HUES48 (cell line): ENCODE data around the gene CHCHD3.
"Not testable (repeated sequence)": the region's sequence is repeated elsewhere in the genome, so short reads cannot be mapped to it uniquely, and the experiment has no call there.

Experiments used
- H3K27ac ChIP-seq: one replicate; pipeline ENCODE4 v1.7.0; 2013; ENCODE audit warnings: low read depth, low read length, inconsistent platforms
- H3K27me3 ChIP-seq: 2 replicates; pipeline ENCODE4 v1.6.1; 2013; ENCODE audit warnings: mild to moderate bottlenecking, low read length; ENCODE audit not compliant: control insufficient read depth, insufficient read depth
- H3K36me3 ChIP-seq: 2 replicates; pipeline ENCODE4 v1.6.1; 2013; ENCODE audit warnings: low read length; ENCODE audit not compliant: control insufficient read depth, insufficient read depth
- H3K4me1 ChIP-seq: 2 replicates; pipeline ENCODE4 v1.6.1; 2013; ENCODE audit warnings: mild to moderate bottlenecking, low read length; ENCODE audit not compliant: control insufficient read depth, insufficient read depth
- H3K4me3 ChIP-seq: 2 replicates; pipeline ENCODE4 v1.5.1; 2013; ENCODE audit warnings: mild to moderate bottlenecking, low read depth, low read length
- H3K9ac ChIP-seq: 2 replicates; pipeline ENCODE4 v1.6.1; 2013; ENCODE audit warnings: mild to moderate bottlenecking, low read depth, low read length, moderate library complexity
- H3K9me3 ChIP-seq: 2 replicates; pipeline ENCODE4 v1.6.1; 2013; ENCODE audit warnings: low read length; ENCODE audit not compliant: control insufficient read depth, insufficient read depth

Gene CHCHD3

GRCh38 chr7:132934017-132934416 lies 147.9 kb downstream of the CHCHD3 start:
- H3K36me3 ChIP-seq = no peaks in the 10 kb centered on the region

DNA sequence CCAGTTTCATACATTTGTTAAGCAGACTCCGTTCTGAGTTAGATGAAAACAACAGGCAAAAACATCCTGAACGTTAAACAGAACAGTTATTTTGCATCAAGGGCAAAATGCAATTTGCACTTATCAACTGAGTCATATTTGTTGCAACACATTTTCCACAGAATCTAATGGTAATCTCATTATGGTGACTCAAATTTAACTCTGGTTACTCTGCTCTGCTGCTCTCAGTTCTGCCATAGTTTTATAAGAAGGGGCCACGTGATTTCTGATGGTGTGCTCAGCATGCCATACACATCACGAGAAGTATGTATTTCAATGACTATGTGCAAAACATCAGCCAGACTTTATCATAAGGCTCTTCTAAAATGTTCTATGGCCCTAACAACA lies 148.8 kb downstream of the CHCHD3 start:
- H3K9me3 ChIP-seq = no peaks in the 10 kb centered on the region
- no peak overlapping the region for H3K4me3 ChIP-seq
- H3K4me1 ChIP-seq = peaks cover 18% of the 10 kb centered on the region
- H3K9ac ChIP-seq = no peak overlapping the region
- no peak overlapping the region for H3K27ac ChIP-seq
- no peaks in the 10 kb centered on the region for H3K36me3 ChIP-seq
- H3K27me3 ChIP-seq = no peaks in the 10 kb centered on the region

More at GRCh38 chr7:132934017-132934416, 147.9 kb downstream of the CHCHD3 start:
- Histone ChIP-seq H3K4me1 (peaks cover 18% of the 10 kb centered on the region), H3K9me3 (no peaks in the 10 kb centered on the region), H3K9ac (no peak overlapping the region), H3K4me3 (no peak overlapping the region), H3K27me3 (no peaks in the 10 kb centered on the region), H3K27ac (no peak overlapping the region)

GRCh38 chr7:132932296-132933071 lies 149.4 kb downstream of the CHCHD3 start:
- H3K36me3 ChIP-seq = no peaks in the 10 kb centered on the region
- no peak overlapping the region for H3K4me3 ChIP-seq
- peak overlapping the region; percentile 63 for H3K27ac ChIP-seq
- no peak overlapping the region for H3K9ac ChIP-seq
- peaks cover 18% of the 10 kb centered on the region for H3K4me1 ChIP-seq
- H3K27me3 ChIP-seq = no peaks in the 10 kb centered on the region
- H3K9me3 ChIP-seq = no peaks in the 10 kb centered on the region

GRCh38 chr7:132930881-132931280 lies 151.0 kb downstream of the CHCHD3 start:
- no peaks in the 10 kb centered on the region for H3K36me3 ChIP-seq
- H3K4me3 ChIP-seq = no peak overlapping the region
- H3K27ac ChIP-seq = no peak overlapping the region
- peaks cover 18% of the 10 kb centered on the region for H3K4me1 ChIP-seq
- no peaks in the 10 kb centered on the region for H3K27me3 ChIP-seq
- no peaks in the 10 kb centered on the region for H3K9me3 ChIP-seq
- H3K9ac ChIP-seq = no peak overlapping the region

GRCh38 chr7:132929944-132930343 lies 151.9 kb downstream of the CHCHD3 start:
- H3K9me3 ChIP-seq, H3K9ac ChIP-seq, H3K27ac ChIP-seq, H3K27me3 ChIP-seq, H3K4me3 ChIP-seq, H3K36me3 ChIP-seq: not testable (repeated sequence)
- peaks cover 18% of the 10 kb centered on the region for H3K4me1 ChIP-seq

DNA sequence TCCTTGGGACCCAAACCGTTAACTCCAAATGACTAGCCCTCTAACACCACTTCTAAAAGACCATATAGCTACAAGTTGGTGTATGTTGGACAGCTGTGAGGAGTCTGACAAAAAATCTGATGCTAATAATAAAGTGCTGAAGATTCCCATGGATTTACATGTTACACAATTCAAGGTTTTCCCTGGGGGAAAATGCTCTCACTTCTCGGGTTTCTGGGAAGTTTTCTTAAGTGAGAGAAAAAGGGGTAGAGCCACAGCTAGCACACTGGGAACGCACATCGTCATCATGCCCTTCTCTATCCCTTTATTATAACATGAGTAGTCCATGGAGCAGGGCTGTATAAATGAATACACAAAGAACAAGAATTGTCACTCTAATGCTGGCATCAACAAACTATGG lies 162.1 kb downstream of the CHCHD3 start:
- no peaks in the 10 kb centered on the region for H3K36me3 ChIP-seq
- no peaks in the 10 kb centered on the region for H3K4me1 ChIP-seq
- no peaks in the 10 kb centered on the region for H3K9me3 ChIP-seq

GRCh38 chr7:132915647-132916046 lies 166.2 kb downstream of the CHCHD3 start:
- Histone ChIP-seq H3K4me1 (no peaks in the 10 kb centered on the region), H3K27ac (no peak overlapping the region), H3K36me3 (no peaks in the 10 kb centered on the region), H3K27me3 (no peaks in the 10 kb centered on the region), H3K9ac (no peak overlapping the region), H3K9me3 (no peaks in the 10 kb centered on the region), H3K4me3 (no peak overlapping the region)

More for the DNA sequence above, 162.1 kb downstream of the CHCHD3 start:
- Histone ChIP-seq H3K9ac (no peak overlapping the region), H3K27ac (no peak overlapping the region), H3K27me3 (no peaks in the 10 kb centered on the region), H3K4me3 (no peak overlapping the region)

DNA sequence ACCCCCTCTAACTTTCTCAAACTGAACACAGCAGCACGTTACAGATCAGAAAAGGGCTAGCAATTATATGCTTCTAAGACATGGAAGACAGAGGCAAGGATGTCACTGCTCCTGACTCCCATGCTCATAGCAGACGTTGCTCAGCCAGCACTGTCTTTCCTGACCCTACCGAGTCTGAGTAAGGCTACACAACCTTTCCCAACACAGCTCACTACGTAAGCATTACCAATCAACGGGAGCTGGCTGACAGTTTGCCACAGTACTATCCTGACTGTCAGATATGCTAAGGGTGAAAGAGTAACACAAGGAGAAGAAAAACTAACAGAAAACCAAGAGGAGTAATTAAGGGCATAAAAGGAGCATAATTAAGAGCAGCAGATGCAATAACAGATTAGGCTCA lies 171.2 kb downstream of the CHCHD3 start:
- no peak overlapping the region for H3K9ac ChIP-seq
- H3K9me3 ChIP-seq = no peaks in the 10 kb centered on the region
- no peaks in the 10 kb centered on the region for H3K27me3 ChIP-seq
- no peaks in the 10 kb centered on the region for H3K36me3 ChIP-seq
- H3K27ac ChIP-seq = no peak overlapping the region
- H3K4me1 ChIP-seq = no peaks in the 10 kb centered on the region
- no peak overlapping the region for H3K4me3 ChIP-seq

- H3K9ac ChIP-seq = no peak overlapping the region
- H3K36me3 ChIP-seq = peaks cover 3% of the 10 kb centered on the region; the same call in 1 of the 2 replicates
- H3K27me3 ChIP-seq = no peaks in the 10 kb centered on the region
- no peaks in the 10 kb centered on the region for H3K9me3 ChIP-seq
- no peak overlapping the region for H3K27ac ChIP-seq
- no peaks in the 10 kb centered on the region for H3K4me1 ChIP-seq
- H3K4me3 ChIP-seq = no peak overlapping the region
Measured at GRCh38 chr7:132907380-132907940, 174.4 kb downstream of the CHCHD3 start.

DNA sequence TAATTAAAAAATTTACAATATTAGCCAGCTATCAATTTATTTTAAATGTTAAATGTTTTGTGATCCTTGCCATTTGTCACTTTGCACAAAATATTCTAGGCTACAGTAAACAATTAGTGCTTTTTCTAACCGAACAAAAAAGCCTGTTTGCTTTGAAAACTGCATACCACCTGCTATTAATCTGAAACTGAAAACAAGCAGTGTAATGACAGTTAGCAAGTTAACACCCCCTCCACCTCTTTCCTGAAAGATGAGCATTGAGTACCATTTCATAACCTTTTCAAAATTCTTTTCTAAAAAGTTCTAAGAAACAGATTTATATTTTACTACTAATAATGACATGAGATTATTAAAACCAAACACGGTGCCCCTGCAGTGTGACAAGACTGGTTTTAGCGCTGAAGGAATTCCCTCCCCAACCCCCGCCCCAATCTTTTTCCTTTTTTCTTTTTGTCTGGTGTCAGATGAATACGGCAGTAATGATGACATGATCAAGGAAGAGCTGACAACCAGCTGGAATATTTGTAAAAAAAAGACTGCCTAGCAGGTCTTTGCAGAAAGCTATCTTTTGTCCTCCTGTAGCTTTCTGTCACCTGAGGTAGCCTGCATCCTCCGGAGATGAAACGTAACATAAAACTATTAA lies 175.6 kb downstream of the CHCHD3 start:
- H3K27ac ChIP-seq = no peak overlapping the region
- H3K4me3 ChIP-seq = no peak overlapping the region
- H3K9ac ChIP-seq = no peak overlapping the region
- no peaks in the 10 kb centered on the region for H3K9me3 ChIP-seq
- H3K27me3 ChIP-seq = no peaks in the 10 kb centered on the region
- peaks cover 3% of the 10 kb centered on the region; the same call in 1 of the 2 replicates for H3K36me3 ChIP-seq
- no peaks in the 10 kb centered on the region for H3K4me1 ChIP-seq

GRCh38 chr7:132905136-132905535 lies 176.8 kb downstream of the CHCHD3 start:
- H3K4me3 ChIP-seq = not testable (repeated sequence)

More at GRCh38 chr7:132905136-132905535, 176.8 kb downstream of the CHCHD3 start:
- not testable (repeated sequence) for H3K9ac ChIP-seq, H3K4me1 ChIP-seq, H3K27me3 ChIP-seq, H3K9me3 ChIP-seq, H3K36me3 ChIP-seq, H3K27ac ChIP-seq
